NAMALWA (cell line): ENCODE data around the gene FCRLA.
A peak's percentile ranks its signal among the peaks of the same experiment; 100 is the strongest.
"Not testable (repeated sequence)": the region's sequence is repeated elsewhere in the genome, so short reads cannot be mapped to it uniquely, and the experiment has no call there.

Source experiments
- DNase-seq: peaks from one replicate; pipeline ENCODE4 v3.0.0-alpha.2; 2015; ENCODE audit warnings: low spot score

The FCRLA gene, protein sequence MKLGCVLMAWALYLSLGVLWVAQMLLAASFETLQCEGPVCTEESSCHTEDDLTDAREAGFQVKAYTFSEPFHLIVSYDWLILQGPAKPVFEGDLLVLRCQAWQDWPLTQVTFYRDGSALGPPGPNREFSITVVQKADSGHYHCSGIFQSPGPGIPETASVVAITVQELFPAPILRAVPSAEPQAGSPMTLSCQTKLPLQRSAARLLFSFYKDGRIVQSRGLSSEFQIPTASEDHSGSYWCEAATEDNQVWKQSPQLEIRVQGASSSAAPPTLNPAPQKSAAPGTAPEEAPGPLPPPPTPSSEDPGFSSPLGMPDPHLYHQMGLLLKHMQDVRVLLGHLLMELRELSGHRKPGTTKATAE

DNA sequence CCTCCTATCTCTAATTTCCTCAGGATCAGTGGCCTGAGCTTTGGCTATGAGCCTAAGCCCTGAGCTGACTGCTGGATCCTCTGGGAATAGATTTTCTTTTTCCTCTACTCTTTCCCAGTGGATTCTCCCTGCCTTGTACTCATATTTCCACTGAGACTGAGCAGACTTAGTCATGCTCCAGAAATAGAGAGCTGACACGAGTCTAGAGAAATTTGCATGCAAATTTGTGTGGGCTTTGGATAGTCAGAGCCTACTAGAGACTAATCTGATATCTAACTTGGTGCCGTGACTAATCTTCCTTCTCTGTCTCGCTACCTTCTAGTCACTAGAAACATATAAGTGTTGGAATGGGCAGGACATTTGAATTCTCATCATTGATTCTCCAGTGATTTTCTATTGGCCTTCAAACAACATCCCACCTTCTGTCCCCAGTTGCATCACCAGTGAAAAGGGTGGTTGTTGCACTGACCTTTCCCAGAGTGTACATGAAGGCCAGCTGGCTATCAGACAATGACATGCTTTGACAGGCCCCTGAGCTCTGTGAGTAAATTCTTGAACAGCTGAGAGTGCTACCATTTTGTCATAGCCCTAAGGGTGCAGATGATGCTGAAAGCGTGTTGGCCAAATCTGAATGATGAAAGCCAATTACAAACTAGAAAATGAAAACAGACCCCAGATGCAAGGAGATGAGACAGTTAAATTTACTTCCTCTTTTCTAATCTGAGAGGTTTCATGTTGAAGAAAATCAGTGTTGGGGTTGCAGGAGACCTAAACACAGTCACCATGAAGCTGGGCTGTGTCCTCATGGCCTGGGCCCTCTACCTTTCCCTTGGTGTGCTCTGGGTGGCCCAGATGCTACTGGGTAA is at the start of gene FCRLA:
Gene FCRLA, plus strand, starts transcription at position 748 of the 866 bp plus-strand sequence. Its CDS starts 36 bp downstream, at position 784.
- peak; percentile 98 for DNase-seq

DNA sequence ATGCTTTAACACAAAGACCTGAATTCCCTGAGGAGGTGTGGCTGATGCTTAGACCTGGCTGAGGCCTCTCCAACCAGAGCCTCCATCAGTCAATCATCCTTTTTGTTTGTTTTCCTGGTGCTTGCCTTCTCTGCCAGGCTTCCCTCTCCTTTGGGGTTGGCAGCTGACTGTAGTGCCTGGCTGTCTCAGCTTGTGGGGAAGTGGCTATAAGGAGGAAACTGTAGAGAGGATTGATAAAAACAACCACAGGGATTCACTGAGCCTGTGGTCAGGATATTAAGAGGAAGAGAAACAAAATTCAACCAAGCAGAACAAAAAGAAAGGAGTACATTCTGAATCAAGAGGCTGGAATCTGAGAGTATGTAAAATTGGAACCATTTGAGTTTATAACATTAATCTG is 48.5 kb upstream of the FCRLA start:
- DNase-seq, result not testable (repeated sequence)

DNA sequence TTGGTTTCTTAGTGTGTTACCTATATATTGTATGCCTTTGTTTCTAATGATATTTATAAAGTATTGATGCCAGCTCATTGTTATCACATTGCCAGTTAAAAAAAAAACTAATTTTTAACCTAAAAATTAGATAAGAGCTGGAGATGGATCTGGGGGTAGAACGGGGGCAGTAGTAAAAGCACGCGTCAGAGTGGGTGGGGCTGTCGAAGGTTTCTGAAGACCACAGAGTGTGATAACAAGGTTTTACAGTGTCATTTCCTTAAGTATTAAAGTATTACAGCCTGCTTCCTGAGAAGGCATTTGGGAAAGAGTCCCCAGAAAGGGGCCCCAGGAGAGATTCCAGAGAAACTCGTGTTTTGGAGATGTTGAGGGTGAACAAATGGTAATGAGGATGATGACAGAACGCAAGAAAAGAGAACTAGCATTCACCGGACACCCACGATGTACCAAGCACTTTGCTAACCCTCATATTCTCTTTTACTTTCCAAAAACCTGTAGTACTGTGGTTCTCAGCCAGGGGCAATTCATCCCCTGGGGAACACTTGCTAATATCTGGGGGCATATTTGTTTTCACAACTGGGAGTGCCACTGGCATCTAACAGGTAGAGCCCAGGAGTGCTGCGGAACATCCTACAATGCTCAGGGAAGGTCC is 45.2 kb upstream of the FCRLA start:
- not testable (repeated sequence) for DNase-seq

DNA sequence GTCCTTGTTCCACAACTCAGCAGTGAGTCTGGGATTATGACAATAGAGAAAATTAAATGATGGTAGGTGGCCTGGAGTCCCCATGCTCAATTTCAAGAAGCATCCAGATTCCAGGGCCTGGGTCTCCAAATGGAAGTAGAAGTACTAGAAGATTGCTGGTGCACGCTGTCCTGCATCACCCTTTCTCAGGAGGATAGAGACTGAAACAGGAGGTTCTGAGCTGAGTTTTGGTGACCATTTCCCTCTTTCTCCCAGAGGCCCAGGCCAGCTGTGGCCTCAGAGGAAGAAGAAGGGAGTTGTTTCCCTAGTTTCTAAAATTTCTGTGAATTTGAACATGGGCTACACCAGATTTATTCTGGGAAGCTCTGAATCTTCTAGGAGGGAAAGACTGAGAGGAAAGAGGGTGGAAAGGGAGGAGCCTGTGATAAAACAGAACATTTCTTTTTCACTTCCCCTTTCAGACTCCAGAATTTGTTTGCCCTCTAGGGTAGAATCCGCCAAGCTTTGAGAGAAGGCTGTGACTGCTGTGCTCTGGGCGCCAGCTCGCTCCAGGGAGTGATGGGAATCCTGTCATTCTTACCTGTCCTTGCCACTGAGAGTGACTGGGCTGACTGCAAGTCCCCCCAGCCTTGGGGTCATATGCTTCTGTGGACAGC is 44.2 kb upstream of the FCRLA start, which contains the start of gene FCGR2B:
Gene FCGR2B, plus strand, starts transcription at position 460 of the 656 bp plus-strand sequence. Its CDS starts 99 bp downstream, at position 559.
- DNase-seq, result not testable (repeated sequence)

DNA sequence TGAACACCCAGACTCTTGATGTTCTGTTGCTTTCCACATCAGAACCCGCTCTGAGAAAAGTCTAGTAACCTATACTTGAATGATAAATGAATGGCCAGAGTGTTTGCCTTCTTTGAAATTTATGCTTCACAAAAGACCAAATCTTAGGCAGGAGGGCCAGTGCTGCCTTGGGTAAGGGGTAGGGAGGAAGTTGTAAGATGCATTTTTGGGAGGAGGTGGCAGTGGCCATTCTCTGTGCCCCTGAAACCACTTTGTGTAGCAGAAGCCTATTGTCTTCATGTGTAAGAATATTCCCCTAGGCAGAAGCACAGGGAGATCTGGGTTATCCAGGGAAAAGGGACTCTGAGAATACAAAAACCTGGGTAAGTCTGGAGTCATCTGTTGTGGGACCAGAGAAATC is 43.5 kb upstream of the FCRLA start:
- not testable (repeated sequence) for DNase-seq

DNA sequence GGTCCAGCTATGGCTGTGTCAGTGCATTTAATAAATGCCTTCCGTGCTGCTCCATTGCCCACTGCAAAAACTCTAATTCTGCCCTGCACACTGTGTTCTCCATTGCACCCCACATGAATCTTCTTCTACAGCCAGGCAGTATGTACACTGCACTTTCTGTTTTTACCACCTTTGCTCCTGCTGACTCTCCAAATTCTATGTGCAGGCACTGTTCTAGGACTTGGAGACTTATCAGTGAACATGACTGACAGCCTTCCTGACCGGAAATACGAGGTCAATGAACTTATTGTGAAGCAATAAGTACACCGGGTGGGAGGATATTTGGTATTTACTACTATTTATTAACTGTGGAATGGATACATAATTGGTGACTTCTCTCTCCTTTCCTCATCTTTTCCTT is 42.3 kb upstream of the FCRLA start:
- DNase-seq, result not testable (repeated sequence)

DNA sequence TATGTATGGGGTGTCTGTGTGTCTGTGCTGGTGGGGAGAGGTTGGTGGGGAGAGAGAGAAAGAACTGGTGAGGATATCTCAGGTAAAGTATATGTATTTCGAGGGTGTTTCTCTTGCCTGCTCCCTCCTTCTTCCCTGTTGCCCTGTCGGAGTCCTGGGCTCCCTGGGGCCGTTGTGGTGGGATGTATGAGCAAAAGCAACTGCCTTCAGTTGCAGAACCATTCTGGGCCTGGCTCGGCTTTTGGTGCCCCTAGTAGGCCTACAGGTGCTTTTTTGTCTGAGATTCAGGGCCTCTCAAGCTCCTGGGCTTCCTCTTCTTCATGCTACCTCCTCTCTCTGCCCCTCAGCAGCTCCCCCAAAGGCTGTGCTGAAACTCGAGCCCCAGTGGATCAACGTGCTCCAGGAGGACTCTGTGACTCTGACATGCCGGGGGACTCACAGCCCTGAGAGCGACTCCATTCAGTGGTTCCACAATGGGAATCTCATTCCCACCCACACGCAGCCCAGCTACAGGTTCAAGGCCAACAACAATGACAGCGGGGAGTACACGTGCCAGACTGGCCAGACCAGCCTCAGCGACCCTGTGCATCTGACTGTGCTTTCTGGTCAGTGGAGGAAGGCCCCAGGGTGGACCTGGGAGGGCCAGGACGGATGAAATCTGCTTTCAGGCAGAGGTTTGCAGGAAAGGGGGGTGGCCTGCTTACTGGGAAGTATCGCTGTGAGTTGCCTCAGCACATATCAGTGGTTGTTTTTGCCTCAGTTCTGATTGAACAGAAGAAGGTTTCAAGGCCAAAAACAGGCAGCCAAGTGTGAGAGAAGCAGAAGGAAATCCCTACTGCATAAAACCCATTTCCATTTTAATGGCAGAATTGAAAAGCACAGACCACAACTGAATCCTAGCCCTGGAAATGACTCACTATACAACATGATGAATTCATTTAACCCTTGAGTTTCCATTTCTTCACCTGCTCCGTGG is 35.7 kb upstream of the FCRLA start:
- not testable (repeated sequence) for DNase-seq

DNA sequence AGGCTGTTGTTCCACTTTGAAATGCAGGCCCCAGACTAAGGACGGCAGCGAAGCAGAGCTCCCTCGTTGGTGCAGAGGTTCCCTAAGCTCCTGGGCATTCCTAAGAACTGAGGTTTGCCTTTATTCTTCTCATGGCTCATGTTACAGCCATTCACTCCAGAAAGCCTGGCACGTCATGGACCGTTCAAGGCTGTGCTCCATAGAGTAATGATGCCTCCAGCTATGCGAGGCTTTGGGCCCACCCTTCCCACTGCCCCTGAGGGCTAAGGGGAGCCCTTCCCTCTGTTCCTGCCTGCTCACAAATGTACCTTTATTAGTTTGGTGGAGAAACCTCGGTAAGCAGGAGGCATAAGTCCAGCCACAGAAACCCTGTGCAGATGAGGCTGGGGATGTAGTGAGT is 33.6 kb upstream of the FCRLA start:
- DNase-seq, result not testable (repeated sequence)

DNA sequence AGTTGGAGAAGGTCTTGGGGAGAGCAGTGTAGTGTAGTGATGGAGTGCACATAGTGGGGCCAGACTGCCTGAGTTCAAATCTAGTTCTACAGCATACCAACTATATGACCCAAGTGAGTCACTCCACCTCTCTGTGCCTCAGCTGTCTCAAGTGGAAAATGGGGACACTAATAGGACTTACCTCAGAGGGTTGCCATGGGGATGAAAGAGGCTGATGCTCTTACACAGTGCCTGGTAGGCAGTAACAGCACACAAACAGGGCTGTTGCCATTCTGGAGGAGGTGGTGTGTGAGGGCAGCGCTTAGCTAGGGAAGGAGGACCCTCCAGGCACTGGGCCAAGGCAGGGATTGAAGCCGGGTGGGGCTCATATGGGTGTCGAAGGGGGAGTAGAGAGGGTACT is 32.6 kb upstream of the FCRLA start:
- not testable (repeated sequence) for DNase-seq

DNA sequence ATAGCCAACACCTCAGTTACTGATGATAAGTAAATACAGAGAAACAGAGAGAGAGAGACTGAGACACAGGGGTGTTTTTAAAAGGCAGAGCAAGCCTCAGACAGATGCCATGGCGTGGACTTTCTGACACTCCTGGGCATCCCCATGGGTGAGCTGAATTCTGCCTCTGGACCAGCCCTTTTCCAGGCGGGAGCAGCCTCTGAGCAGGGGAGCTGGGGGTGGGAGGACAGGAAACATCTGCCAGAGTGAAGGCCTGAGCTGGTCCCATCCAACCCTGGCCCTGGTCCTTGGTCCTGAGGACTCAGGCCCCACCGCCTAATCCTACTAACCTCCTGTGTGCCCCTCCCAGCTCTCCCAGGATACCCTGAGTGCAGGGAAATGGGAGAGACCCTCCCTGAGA is 32.1 kb upstream of the FCRLA start:
- DNase-seq, result not testable (repeated sequence)

DNA sequence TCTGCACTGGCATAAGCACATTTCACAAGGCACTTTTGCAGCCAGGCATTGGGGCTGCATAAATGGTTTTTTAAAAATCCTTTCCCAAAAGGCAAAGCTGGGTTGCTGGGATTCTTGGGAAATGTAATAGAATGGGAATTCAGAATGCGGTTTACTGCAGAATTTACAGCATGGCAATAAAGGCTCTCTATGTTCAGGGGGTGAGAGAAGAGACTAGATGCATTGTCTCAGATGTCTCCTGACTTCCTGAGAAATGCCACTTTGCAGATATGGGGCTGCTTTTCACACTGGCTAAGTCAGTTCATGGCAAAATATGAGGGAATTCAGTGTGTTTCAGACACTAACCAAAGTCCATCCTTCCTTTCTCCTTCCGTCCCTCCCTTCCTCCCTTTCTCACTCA is 30.6 kb upstream of the FCRLA start:
- no peak for DNase-seq

DNA sequence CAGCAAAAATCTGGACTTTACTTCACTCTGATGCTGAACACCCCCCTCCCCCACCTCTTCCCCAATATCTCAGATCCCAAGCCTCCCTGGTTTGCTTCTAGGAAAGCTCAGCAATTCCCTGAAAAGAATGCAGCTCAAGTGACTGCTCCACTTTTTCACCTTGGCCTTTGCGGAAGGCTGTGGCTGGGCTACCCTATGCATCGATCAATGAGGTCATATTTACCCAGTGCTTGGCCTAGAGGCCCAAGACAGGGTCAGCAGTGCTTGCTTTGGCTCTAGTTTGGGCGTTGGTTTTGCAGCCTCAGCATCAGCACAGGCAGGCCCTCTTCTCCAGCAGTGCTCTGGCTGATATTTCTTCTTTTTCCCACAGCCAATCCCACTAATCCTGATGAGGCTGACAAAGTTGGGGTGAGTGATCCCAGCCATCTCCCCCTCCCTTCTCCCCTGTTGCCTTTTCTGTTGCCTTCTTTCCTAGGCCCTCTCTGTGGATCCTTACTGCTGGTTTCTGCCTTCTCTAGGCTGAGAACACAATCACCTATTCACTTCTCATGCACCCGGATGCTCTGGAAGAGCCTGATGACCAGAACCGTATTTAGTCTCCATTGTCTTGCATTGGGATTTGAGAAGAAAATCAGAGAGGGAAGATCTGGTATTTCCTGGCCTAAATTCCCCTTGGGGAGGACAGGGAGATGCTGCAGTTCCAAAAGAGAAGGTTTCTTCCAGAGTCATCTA is 29.9 kb upstream of the FCRLA start:
- no peak for DNase-seq

DNA sequence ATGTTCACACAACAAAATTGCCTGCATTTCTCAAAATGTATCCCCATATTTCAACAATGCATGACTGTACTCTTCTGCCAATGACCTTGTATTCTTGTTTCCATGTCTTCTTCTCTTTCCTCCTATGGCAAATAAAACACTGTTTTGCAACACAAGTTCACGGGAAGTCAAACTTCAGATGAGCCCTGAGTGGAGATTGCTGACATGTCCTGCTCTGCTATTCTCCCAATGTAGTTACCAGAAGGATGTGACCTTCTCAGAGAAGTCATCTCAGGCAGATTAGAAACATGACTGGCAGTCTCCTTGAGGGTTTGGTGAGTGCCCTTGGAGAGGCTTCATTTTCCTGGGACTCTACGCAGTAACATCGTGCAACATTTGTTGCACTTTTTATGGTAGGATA is 28.5 kb upstream of the FCRLA start:
- DNase-seq, result no peak

DNA sequence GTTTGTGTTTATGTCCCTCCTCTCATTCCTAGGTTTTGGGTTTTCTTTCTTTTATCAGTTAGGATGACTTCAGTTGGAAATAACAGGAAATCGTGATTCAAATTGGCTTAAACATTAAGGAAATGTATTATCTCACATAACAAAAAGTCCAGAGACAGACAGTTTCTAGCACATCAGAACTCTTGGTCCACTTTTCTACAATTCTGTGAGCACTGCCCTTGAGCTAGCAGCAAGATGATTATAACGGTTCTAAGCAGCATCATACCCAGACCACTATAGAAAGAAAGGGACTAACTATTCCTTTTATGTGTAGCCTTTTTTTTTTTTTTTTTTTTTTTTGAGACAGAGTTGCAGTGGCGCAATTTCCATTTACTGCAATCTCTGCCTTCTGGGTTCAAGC is 25.1 kb upstream of the FCRLA start:
- no peak for DNase-seq

DNA sequence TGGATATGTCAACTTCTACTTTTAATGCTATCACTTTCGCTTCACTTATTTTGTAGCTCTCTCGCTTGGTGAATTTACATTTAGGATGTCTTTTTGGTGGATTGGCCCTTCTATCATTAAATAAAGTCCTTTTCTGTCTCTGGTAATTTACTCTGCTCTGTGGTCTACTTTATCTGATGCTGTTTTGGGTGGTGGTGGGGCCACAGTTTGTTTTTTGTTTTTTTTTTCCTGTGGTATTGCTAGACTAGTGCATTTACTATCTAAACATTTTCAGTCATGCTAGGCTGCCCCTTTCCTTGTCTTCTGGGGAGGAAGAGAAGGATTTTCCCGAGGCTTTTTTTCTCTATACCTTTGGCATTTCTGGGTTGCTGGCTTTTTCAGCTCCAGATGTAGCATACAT is 18.1 kb upstream of the FCRLA start:
- no peak for DNase-seq

DNA sequence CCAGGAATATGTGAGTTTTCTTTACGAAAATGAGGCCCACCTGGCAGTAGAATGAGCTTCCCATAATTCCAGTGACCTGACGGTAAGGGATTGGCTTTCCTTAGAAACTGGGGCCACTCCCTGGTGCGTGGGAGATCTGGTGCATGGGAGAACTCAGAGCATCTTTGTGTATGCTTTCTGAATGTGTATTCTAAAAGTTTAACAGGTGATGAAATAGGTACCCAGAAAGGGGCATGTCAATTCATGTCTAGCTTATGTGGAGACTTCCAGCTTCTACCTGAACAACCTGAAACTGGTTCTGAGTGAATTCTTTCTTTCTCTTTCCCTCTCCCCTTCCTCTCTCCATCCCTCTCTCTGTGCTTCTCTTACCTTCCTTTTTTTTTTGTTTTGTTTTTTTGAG is 15.2 kb upstream of the FCRLA start:
- no peak for DNase-seq

DNA sequence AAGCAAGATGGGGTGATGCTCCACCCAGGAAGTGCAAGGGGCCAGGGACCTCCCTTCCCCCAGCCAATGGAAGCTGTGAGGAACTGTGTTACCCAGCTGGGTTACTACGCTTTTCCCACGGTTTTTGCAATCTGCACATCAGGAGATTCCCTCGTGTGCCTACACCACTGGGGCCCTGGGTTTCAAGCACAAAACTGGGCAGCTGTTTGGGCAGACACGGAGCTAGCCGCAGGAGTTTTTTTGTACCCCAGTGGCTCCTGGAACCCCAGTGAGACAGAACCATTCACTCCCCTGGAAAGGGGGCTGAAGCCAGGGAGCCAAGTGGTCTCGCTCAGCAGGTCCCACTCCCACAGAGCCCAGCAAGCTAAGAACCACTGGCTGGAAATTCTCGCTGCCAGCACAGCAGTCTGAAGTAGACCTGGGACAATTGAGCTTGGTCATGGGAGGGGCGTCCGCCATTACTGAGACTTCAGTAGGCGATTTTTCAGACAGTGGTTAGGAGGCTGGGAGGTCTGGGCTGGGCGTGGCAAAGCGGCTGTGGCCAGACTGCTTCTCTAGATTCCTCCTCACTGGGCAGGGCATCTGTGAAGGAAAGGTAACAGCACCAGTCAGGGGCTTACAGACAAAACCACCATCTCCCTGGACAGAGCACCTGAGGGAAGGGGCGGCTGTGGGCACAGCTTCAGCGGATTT is 13.9 kb upstream of the FCRLA start:
- not testable (repeated sequence) for DNase-seq

DNA sequence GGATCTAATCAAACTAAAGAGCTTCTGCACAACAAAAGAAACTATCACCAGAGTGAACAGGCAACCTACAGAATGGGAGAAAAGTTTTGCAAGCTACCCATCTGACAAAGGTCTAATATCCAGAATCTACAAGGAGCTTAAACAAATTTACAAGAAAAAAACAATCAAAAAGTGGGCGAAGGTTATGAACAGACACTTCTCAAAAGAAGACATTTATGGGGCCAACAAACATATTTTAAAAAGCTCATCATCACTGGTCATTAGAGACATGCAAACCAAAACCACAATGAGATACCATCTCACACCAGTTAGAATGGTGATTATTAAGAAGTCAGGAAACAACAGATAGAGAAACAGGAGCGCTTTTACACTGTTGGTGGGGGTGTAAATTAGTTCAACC is 8.7 kb upstream of the FCRLA start:
- not testable (repeated sequence) for DNase-seq

DNA sequence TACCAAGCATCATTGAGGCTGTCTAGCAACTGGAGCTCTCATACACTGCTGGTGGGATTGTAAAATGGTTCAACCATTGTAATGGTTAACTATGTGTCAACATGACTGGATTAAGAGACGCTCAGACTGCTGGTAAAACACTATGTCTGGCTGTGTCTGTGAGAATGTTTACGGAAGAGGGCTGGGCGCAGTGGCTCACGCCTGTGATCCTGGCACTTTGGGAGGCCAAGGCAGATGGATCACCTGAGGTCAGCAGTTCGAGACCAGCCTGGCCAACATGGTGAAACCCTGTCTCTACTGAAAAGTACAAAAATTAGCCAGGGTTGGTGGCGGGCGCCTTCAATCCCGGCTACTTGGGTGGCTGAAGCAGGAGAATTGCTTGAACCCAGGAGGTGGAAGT is 4.8 kb upstream of the FCRLA start:
- no peak for DNase-seq
